Measurements from ENCODE around the gene IGFN1.

The IGFN1 gene

GRCh38 chr1:201262963-201263608, 72.5 kb downstream of the IGFN1 start:
- DNase-seq (ENCODE audit: low read depth in 2 of 3, low spot score in 2 of 3), result no peak

GRCh38 chr1:201264072-201264471, 73.4 kb downstream of the IGFN1 start:
- no peak for DNase-seq (ENCODE audit: low read depth in 2 of 3, low spot score in 2 of 3)

- DNase-seq (ENCODE audit: low read depth in 2 of 3, low spot score in 2 of 3), result no peak
These were observed 73.9 kb downstream of the IGFN1 start for GRCh38 chr1:201264554-201264953.

- DNase-seq (ENCODE audit: low read depth in 2 of 3, low spot score in 2 of 3), result no peak
These were observed 75.1 kb downstream of the IGFN1 start for GRCh38 chr1:201265756-201266155.

GRCh38 chr1:201266276-201266675, 75.7 kb downstream of the IGFN1 start:
- no peak for DNase-seq (ENCODE audit: low read depth in 2 of 3, low spot score in 2 of 3)

- DNase-seq (ENCODE audit: low read depth in 2 of 3, low spot score in 2 of 3), result no peak
These were observed 76.2 kb downstream of the IGFN1 start for GRCh38 chr1:201266774-201267173.

- DNase-seq (ENCODE audit: low read depth in 2 of 3, low spot score in 2 of 3), result no peak
These were observed 77.0 kb downstream of the IGFN1 start for GRCh38 chr1:201267481-201268229.

- DNase-seq (ENCODE audit: low read depth in 2 of 3, low spot score in 2 of 3), result no peak
These were observed 78.1 kb downstream of the IGFN1 start for GRCh38 chr1:201268604-201269151.

- no peak for DNase-seq (ENCODE audit: low read depth in 2 of 3, low spot score in 2 of 3)
These were observed 78.7 kb downstream of the IGFN1 start for GRCh38 chr1:201269281-201269680.

GRCh38 chr1:201269900-201270410, 79.3 kb downstream of the IGFN1 start:
- no peak for DNase-seq (ENCODE audit: low read depth in 2 of 3, low spot score in 2 of 3)

- DNase-seq (ENCODE audit: low read depth in 2 of 3, low spot score in 2 of 3), result no peak
These were observed 80.2 kb downstream of the IGFN1 start for GRCh38 chr1:201270616-201271390.

GRCh38 chr1:201272799-201273198, 82.2 kb downstream of the IGFN1 start:
- DNase-seq (ENCODE audit: low read depth in 2 of 3, low spot score in 2 of 3), result no peak

- no peak for DNase-seq (ENCODE audit: low read depth in 2 of 3, low spot score in 2 of 3)
These were observed 84.1 kb downstream of the IGFN1 start for GRCh38 chr1:201274616-201275252.

- no peak for DNase-seq (ENCODE audit: low read depth in 2 of 3, low spot score in 2 of 3)
These were observed 84.6 kb downstream of the IGFN1 start for GRCh38 chr1:201275253-201275666.

GRCh38 chr1:201276891-201277290, 86.3 kb downstream of the IGFN1 start:
- DNase-seq (ENCODE audit: low read depth in 2 of 3, low spot score in 2 of 3), result no peak

GRCh38 chr1:201277441-201277840, 86.8 kb downstream of the IGFN1 start:
- DNase-seq (ENCODE audit: low read depth in 2 of 3, low spot score in 2 of 3), result no peak
